GM21381 (cell line): ENCODE measurements around the gene ATP6V0C.
"Not testable (repeated sequence)": the region's sequence is repeated elsewhere in the genome, so short reads cannot be mapped to it uniquely, and the experiment has no call there.

ENCODE experiments used
- ATAC-seq: cut with Tn5 transposase; IDR thresholded peaks from one replicate; pipeline ENCODE4 v1.9.1; 2021; ENCODE audit warnings: mild to moderate bottlenecking, moderate library complexity; ENCODE audit not compliant: unreplicated experiment

Gene ATP6V0C

GRCh38 chr16:2540912-2541311, 27.2 kb downstream of the ATP6V0C start:
- not testable (repeated sequence) for ATAC-seq

GRCh38 chr16:2541409-2541808, 27.7 kb downstream of the ATP6V0C start:
- ATAC-seq, result not testable (repeated sequence)

- ATAC-seq, result not testable (repeated sequence)
These were observed 30.0 kb downstream of the ATP6V0C start for GRCh38 chr16:2543771-2544170.

- not testable (repeated sequence) for ATAC-seq
These were observed 36.6 kb downstream of the ATP6V0C start for GRCh38 chr16:2550283-2550878.

- ATAC-seq, result not testable (repeated sequence)
These were observed 37.7 kb downstream of the ATP6V0C start for GRCh38 chr16:2551420-2551889.

- not testable (repeated sequence) for ATAC-seq
These were observed 41.1 kb downstream of the ATP6V0C start for GRCh38 chr16:2554709-2555425.

- ATAC-seq, result not testable (repeated sequence)
These were observed 43.4 kb downstream of the ATP6V0C start for GRCh38 chr16:2557150-2557549.

GRCh38 chr16:2560131-2560797, 46.5 kb downstream of the ATP6V0C start:
- ATAC-seq, result not testable (repeated sequence)

- not testable (repeated sequence) for ATAC-seq
These were observed 47.0 kb downstream of the ATP6V0C start for GRCh38 chr16:2560798-2561133.

- not testable (repeated sequence) for ATAC-seq
These were observed 53.8 kb downstream of the ATP6V0C start for GRCh38 chr16:2567506-2567905.

GRCh38 chr16:2568573-2568972, 54.8 kb downstream of the ATP6V0C start:
- not testable (repeated sequence) for ATAC-seq
